Hippocampal formation (tissue), 2 donors: ENCODE results near the gene UMAD1.
A peak's percentile ranks its signal among the peaks of the same experiment; 100 is the strongest.

ENCODE experiments used
- DNase-seq, 2 donors: peaks; one replicate each; lab custom pipeline; 2025; lab: John Stamatoyannopoulos, UW

UMAD1 gene

GRCh38 chr7:7693881-7694280, 53.3 kb downstream of the UMAD1 start:
- no peak for DNase-seq

DNA sequence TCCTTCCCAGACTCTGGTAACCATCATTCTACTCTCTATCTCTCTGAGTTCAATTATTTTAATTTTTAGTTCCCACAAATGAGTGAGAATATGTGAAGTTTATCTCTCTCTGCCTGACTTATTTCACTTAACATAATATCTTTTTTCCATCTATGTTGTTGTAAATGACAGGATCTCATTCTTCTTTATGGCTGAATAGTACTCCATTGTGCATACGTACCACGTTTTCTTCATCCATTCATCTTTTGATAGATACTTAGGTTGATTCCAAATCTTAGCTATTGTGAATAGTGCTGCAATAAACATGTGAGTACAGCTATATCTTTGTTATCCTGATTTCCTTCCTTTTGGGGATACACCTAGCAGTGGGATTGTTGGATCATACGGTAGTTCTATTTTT, 54.0 kb downstream of the UMAD1 start:
- no peak for DNase-seq

- peak in 1 of 2 donors; percentile 25 for DNase-seq
Observed at GRCh38 chr7:7695111-7695817, 54.7 kb downstream of the UMAD1 start.

DNA sequence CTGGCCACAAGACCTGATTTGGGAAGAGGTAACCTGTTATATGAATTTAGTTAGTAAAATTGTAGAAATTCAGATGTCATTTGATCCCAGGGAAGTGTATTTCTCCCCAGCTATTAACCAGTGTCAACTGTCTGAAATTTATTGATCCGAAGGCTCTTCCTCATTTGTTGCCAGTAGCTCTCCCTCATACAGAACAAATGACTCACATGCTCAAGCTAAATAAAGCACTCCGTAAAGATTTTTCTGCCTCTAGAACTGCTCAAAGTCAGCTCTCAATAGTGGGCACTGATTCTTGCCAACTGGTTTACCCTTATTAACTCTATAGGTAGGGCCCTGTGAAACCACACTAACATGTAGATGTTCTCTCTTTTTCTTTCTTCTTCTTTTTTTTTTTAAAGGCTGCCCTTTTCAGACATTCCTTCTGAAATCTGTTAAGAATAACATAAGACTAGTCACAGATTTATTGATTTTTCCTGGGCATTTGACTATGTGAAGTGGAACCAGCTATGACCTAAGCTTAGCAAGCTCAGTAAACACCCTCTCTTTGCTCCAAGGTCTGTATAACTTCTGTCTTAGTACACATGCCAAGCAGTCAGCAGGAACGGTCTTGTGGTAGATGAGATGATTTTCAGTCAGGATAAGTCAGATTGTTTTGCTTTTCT, 56.0 kb downstream of the UMAD1 start:
- no peak for DNase-seq

DNA sequence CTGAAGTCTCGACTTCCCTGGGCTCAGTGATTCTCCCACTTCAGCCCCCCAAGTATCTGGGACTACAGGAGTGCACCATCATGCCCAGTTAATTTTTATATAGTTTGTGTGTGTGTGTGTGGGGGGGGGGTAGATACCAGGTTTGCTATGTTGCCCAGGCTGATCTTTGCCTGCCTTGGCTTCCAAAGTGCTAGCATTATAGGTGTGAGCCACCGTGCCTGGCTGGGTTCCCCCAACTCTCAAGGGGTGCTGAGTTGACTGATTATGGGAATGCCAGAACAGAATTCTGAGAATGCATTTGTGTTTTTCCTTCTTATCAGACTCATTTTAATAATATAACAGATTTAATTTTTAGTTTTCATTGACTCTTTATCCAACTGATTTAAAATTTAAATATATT, 58.4 kb downstream of the UMAD1 start:
- no peak for DNase-seq

DNA sequence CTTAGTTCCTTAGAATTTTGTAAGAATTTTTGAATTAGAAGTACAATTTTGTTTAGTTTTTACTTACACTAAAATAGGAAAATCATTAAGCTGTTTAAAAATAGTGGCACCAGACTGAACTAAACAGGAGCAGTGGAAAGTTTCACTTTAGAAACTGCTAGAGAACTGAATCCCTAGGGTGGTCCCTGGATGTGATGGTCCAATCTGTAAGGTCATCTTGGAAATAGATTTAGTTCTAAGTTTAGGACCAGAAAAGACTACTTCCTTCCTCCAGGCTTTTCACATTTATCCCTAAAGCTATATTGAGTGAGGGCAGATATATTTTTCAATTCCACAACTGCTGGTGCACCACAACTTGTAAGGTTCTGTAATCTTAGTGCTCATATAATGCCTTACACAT, 58.8 kb downstream of the UMAD1 start:
- no peak for DNase-seq

GRCh38 chr7:7699970-7700369, 59.4 kb downstream of the UMAD1 start:
- DNase-seq, result no peak

DNA sequence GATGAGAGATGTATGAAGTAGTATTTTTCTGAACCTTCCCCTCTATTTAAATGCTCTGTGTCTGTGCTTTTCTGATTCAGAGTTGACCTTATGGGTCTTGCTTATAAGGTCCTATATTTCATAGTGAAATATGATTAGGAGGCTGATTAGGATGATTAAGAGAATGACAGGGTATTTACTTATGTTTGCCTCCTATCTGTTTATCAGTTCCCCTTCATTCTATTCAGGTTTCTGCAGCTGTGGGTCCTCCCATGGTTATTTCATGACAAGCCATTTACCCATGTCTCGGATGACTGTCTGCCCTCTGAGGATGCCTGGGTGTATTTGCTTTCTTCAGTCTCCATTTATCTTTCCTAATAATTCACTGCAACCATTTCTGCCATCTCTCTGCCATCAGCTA, 61.0 kb downstream of the UMAD1 start:
- DNase-seq, result no peak

DNA sequence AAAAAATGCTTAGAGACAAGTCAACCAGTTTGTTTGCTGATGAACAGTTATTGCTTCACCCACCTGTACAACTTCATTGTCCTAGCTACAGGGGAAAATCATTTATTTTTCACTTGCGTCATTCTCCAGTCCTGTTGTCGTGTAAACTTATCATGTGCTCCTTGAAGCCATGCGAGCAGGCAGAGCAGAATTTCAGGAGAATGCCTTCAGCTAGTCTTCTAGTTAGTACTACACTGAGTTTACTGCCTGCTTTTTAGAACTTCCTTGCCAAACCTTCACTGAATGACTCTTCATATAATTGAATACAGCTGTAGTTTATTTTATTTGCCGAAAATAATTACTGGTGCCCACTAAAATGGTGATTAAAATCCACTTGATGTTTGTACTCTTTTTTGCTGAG, 62.3 kb downstream of the UMAD1 start:
- no peak for DNase-seq

GRCh38 chr7:7703427-7703826, 62.9 kb downstream of the UMAD1 start:
- no peak for DNase-seq

DNA sequence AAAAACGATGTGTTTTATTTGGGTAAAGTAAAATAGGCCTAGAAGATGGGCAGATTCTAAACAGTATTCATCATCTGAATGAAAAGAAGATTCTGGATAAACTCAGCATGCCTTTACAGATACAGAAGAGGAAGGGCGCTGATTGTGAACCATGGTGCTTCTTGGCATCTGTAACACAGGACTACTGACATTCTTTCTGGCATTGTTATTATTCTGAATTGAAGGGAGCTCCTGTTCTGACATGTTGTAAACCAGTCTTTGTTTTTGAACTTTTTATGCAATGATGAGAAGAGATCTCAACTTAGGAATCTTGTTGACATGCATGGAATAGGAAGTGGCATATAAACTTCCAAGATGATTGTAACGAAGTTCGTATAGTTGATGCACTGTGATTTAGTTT, 64.3 kb downstream of the UMAD1 start:
- DNase-seq, result no peak

DNA sequence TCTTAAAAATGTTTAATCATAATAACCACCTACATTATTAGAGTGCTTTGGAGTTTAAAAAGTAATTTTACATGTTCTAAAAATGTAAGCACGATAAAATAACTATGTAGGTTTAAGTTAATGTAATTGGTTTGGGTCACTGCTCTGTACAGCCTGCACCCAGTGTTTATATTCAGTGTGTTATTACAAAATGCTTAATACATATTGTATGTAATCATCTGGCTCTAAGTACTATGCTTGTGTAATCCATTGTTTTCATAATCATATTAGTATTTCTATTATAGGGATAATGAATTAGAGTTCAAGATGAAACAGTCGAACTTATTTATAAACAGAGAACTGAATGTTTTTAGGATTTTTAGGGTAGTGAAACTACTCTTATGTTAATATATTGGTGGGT, 64.8 kb downstream of the UMAD1 start:
- DNase-seq, result no peak

DNA sequence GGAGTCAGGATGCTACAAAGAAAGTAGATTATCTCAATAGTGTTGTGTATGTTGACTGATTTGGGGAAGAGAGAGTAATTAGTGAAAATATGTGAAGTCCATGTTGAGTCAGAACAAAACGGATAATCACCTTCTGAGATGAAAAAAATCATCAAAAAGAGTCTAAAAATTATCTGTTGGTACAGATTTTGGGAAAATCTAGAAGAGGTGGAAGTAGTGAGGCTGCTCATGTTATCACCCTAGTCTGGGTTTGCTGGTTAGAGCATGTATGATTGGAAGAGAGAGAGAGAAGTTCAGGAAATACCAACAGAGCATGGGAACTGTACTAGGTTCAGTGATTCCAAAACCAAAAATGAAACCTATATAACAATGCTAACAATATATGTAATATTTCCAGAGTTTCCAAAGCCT, 65.6 kb downstream of the UMAD1 start:
- DNase-seq, result no peak

GRCh38 chr7:7706556-7707172, 66.1 kb downstream of the UMAD1 start:
- no peak for DNase-seq

DNA sequence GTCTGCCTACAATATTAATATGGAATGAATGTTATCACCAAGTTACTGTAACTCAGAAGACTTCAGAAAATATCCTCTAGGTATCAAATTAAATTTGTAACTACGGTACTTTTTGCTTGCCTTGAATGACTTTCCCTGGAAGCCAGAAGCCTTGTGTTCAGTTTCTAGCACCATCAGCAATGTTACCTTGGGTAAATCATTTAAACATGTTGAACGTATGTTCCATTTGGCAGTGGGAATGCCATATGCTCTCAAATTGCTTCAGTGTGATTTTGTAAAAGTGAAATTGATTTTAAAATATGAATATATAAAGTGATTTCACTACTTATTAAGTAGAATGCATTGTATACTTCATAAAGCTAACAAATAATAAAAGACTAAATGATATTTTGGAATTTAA, 66.7 kb downstream of the UMAD1 start:
- DNase-seq, result no peak

DNA sequence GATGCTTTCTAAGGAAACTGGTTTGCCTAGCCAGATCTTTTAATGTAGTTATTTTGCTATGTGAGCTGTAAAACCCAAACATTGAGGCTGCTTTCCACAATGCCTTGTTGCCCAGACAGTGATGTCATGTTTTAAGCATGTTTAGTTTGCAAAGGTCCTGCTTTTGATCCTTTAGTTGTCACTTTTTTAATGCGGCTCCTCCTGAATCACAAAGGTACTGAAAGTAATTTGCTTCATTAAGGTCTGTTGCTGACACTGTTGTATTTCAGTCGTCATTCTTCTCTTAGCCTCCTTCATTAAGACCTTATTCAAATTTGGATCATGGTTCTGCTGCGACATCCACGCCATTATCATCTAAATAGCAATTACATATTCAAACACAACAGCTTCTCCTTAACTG, 67.3 kb downstream of the UMAD1 start:
- no peak for DNase-seq

- no peak for DNase-seq
Observed at GRCh38 chr7:7709291-7709690, 68.7 kb downstream of the UMAD1 start.

DNA sequence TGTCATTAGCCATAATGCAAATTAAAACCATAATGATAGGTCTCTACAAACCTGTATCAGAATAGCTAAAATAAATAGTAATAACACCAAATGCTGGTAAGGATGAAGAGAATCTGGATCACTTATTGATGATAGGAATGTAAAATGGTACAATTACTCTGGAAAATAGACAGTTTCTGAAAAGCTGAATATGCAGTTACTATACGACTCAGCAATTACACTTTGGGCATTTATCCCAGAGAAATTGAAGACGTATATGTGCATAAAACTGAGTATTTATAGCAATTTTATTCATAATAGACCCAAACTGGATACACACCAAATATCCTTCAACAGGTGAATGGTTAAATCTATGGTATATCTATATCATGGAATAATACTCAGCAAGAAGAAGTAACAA, 69.9 kb downstream of the UMAD1 start:
- no peak for DNase-seq

GRCh38 chr7:7713730-7714129, 73.2 kb downstream of the UMAD1 start:
- DNase-seq, result no peak

DNA sequence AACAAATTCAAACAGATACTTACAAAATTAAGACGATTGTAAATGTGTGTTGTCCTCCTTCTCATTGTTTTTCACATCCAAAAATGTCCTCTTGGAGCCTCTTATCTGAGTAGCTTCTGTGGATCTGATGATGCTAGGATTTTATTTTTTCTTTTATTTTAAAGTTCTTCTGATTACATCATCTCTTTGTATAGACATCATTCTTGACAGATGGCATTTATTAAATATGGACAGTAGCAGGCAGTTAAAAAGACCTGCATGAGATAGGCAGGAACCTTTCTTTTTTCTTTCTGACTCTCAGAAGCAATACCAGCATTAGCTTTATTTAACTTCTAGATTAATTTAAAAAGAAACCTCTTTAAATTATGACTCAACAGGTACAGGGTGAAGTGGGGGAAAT, 77.9 kb downstream of the UMAD1 start, which contains the start of gene RPA3:
RPA3 (minus strand) TSS at position 116 of the 400 bp plus-strand sequence. CDS start 78,189 bp downstream, outside the sequence.
- DNase-seq, result no peak

- DNase-seq, result peak in 1 of 2 donors; percentile 27
Observed at GRCh38 chr7:7719236-7719635, 78.7 kb downstream of the UMAD1 start.

DNA sequence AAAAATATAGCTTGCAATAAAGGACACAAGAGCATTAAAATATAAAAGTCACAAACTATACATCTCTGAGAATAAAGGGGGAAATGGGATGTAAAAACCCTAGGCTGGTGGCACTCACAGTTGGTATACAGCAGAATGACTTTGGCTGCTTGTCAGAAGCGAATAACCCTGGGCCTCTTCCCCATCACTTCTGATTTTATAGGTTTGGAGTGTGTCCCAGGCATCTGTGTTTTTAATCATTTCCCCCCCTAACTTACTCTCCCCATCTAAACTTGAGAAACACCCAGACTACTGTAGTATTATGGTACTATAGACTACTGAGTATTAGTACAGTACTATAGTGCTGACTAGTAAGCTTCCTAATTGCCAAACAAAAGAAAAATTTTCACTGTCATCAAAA, 79.6 kb downstream of the UMAD1 start:
- DNase-seq, result no peak
